Endothelial cell (in vitro differentiated cells): ENCODE results near the gene FAM193A. TPM values are rescaled to one million over a fixed set of nuclear protein-coding genes. Genes with fewer than 3 reads are reported as not detected.
"Not testable (repeated sequence)": the region's sequence is repeated elsewhere in the genome, so short reads cannot be mapped to it uniquely, and the experiment has no call there.

Source experiments
- DNase-seq: peaks from one replicate; pipeline ENCODE4 v3.0.0; 2021; ENCODE audit warnings: low spot score
- H3K27ac Mint-ChIP-seq: one replicate; pipeline ENCODE4 v1.8.0; 2021; ENCODE audit warnings: mixed read lengths, inconsistent platforms; ENCODE audit not compliant: unreplicated experiment
- H3K27me3 Mint-ChIP-seq: one replicate; pipeline ENCODE4 v1.8.0; 2021; ENCODE audit warnings: mild to moderate bottlenecking, moderate library complexity, mixed read lengths, inconsistent platforms; ENCODE audit not compliant: unreplicated experiment
- H3K36me3 Mint-ChIP-seq: one replicate; pipeline ENCODE4 v1.8.0; 2021; ENCODE audit warnings: mild to moderate bottlenecking, low read depth, mixed read lengths, inconsistent platforms; ENCODE audit not compliant: unreplicated experiment
- H3K4me1 Mint-ChIP-seq: one replicate; pipeline ENCODE4 v1.8.0; 2021; ENCODE audit warnings: mild to moderate bottlenecking, mixed read lengths, inconsistent platforms; ENCODE audit not compliant: unreplicated experiment
- H3K4me3 Mint-ChIP-seq: one replicate; pipeline ENCODE4 v1.8.0; 2021; ENCODE audit warnings: mild to moderate bottlenecking, mixed read lengths, inconsistent platforms; ENCODE audit not compliant: unreplicated experiment
- H3K9me3 Mint-ChIP-seq: one replicate; pipeline ENCODE4 v1.8.0; 2021; ENCODE audit warnings: mixed read lengths, inconsistent platforms; ENCODE audit not compliant: unreplicated experiment
- CTCF ChIP-seq: fragments of 200-600 bp; sonication (generic); IDR thresholded peaks from one replicate; pipeline ENCODE4 v1.5.0; 2021; ENCODE audit warnings: antibody characterized with exemption; ENCODE audit not compliant: unreplicated experiment
- total RNA-seq: library from RNA; stranded (reverse); fragmentation: NEBNext Ultra II Directional; extraction: Animal tissue kit (Norgen Biotek cat#: 25700); gene quantifications from one replicate; pipeline ENCODE4 v1.2.1, GENCODE V29; 2021; ENCODE audit not compliant: unreplicated experiment

FAM193A gene
- total RNA-seq, 1 donor from 2014 or later: 33.7 TPM

DNA sequence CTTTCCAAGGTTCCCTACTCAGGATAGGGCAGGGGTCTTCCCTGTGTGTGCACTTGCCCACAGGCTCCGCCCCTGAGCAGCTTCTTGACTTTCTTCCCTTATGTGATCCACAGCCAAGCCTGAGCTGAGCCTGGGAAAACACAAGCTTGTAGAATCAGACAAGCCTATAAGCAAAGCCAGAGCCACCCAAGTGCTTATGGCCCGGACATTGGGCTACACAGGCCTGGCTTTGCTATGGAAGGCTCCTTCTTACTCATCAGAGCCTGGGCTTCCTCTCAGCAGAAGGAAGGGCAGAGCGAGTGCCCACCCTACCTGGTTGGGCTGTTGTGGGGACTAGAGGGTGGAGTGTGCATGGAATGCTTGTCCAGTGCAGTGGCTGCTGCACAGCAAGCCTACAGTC is 221.0 kb downstream of the FAM193A start:
- peaks cover 6% of the 10 kb centered on the region for H3K36me3 Mint-ChIP-seq
- H3K4me3 Mint-ChIP-seq: no peak overlapping the region
- H3K9me3 Mint-ChIP-seq: no peaks in the 10 kb centered on the region
- H3K27ac Mint-ChIP-seq: no peak overlapping the region
- no peak for DNase-seq
- TF ChIP-seq CTCF: no peak
- H3K27me3 Mint-ChIP-seq: peaks cover 6% of the 10 kb centered on the region
- peaks cover 14% of the 10 kb centered on the region for H3K4me1 Mint-ChIP-seq

DNA sequence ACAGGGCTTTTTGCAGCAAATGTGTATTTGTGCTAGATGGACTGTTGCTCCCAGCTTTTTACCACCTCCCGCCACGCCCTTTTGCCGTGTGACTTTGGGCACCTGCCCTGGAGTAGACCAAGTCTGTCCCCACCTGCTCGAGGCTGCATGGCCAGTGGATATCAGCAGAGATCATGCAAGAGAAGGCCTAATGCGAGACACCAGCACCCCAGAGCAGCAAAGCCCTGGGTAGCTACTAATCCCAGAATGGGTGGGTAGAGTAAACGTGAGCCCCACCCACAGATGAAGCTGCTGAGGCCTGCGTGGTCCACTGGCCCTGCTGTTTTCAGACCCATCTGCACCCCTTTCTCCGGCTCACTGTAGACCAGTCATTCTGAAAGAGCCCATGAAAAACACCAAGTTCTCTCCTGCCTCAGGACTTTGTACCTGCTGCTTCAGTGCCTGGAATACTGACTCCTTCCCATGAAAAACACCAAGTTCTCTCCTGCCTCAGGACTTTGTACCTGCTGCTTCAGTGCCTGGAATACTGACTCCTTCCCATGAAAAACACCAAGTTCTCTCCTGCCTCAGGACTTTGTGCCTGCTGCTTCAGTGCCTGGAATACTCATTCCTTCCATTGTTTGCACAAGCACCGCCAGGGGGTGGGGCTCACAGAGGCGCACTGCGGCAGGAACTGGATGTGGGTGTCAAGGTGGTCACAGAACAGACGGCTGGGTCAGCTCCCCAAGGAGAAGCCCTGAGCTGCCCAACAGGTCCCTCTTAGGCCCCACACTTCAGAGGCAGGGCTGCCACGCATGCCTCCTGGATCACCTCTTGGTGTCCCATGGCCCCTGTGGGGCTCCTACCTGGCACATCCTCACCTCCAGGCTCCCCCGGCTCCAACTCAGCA is 224.8 kb downstream of the FAM193A start:
- no peak for DNase-seq
- H3K27me3 Mint-ChIP-seq: peaks cover 3% of the 10 kb centered on the region
- H3K4me1 Mint-ChIP-seq: peaks cover 7% of the 10 kb centered on the region
- TF ChIP-seq CTCF: no peak
- H3K36me3 Mint-ChIP-seq: no peaks in the 10 kb centered on the region
- no peak overlapping the region for H3K27ac Mint-ChIP-seq
- H3K4me3 Mint-ChIP-seq: no peak overlapping the region
- no peaks in the 10 kb centered on the region for H3K9me3 Mint-ChIP-seq

GRCh38 chr4:2762048-2762447 is 225.6 kb downstream of the FAM193A start:
- no peak for TF ChIP-seq CTCF
- peaks cover 2% of the 10 kb centered on the region for H3K27me3 Mint-ChIP-seq
- DNase-seq: no peak
- peaks cover 6% of the 10 kb centered on the region for H3K4me1 Mint-ChIP-seq
- no peak overlapping the region for H3K27ac Mint-ChIP-seq
- H3K36me3 Mint-ChIP-seq: no peaks in the 10 kb centered on the region
- no peaks in the 10 kb centered on the region for H3K9me3 Mint-ChIP-seq
- H3K4me3 Mint-ChIP-seq: no peak overlapping the region

GRCh38 chr4:2762486-2763370 is 226.3 kb downstream of the FAM193A start:
- not testable (repeated sequence) for H3K27me3 Mint-ChIP-seq, H3K9me3 Mint-ChIP-seq, H3K36me3 Mint-ChIP-seq, H3K27ac Mint-ChIP-seq, H3K4me1 Mint-ChIP-seq, DNase-seq, H3K4me3 Mint-ChIP-seq

GRCh38 chr4:2763511-2763967 is 227.1 kb downstream of the FAM193A start:
- no peak overlapping the region for H3K4me3 Mint-ChIP-seq
- no peak for TF ChIP-seq CTCF
- DNase-seq: no peak

More at GRCh38 chr4:2763511-2763967, 227.1 kb downstream of the FAM193A start:
- H3K9me3 Mint-ChIP-seq: no peaks in the 10 kb centered on the region
- peaks cover 6% of the 10 kb centered on the region for H3K27me3 Mint-ChIP-seq
- H3K36me3 Mint-ChIP-seq: no peaks in the 10 kb centered on the region
- H3K27ac Mint-ChIP-seq: no peak overlapping the region
- H3K4me1 Mint-ChIP-seq: no peaks in the 10 kb centered on the region
